Measurements from ENCODE around the gene KCNK4.

DNA sequence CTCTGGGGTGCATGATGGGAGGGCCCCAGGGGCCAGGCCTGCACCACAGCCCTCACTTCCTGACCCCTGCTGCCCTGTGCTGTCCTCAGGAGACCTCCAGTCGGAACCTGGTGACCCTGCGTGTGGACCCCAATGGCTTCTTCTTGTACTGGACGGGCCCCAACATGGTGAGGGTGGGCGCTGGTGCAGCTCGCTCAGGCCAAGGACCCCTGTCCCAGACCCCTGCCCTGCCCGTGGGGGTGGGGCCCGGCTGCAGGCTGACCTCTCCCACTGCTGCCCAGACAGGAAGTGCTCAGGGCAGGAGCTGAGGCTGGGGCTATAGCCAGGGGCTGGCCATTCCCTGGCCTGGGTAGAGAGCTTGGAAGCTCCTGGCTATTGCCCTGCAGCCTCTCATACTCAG, 36.8 kb upstream of the KCNK4 start:
- TF ChIP-seq POLR2AphosphoS5 (IDR thresholded peaks at IDR 0.05; ENCODE audit: low read depth, low read length): no peak
- TF ChIP-seq TAF1 (IDR thresholded peaks at IDR 0.05; ENCODE audit: borderline replicate concordance, insufficient read depth, low read length): no peak
- no peak for TF ChIP-seq SIN3A (IDR thresholded peaks at IDR 0.05; ENCODE audit: borderline replicate concordance, insufficient read depth, low read length)
- TF ChIP-seq, protein P1, sequence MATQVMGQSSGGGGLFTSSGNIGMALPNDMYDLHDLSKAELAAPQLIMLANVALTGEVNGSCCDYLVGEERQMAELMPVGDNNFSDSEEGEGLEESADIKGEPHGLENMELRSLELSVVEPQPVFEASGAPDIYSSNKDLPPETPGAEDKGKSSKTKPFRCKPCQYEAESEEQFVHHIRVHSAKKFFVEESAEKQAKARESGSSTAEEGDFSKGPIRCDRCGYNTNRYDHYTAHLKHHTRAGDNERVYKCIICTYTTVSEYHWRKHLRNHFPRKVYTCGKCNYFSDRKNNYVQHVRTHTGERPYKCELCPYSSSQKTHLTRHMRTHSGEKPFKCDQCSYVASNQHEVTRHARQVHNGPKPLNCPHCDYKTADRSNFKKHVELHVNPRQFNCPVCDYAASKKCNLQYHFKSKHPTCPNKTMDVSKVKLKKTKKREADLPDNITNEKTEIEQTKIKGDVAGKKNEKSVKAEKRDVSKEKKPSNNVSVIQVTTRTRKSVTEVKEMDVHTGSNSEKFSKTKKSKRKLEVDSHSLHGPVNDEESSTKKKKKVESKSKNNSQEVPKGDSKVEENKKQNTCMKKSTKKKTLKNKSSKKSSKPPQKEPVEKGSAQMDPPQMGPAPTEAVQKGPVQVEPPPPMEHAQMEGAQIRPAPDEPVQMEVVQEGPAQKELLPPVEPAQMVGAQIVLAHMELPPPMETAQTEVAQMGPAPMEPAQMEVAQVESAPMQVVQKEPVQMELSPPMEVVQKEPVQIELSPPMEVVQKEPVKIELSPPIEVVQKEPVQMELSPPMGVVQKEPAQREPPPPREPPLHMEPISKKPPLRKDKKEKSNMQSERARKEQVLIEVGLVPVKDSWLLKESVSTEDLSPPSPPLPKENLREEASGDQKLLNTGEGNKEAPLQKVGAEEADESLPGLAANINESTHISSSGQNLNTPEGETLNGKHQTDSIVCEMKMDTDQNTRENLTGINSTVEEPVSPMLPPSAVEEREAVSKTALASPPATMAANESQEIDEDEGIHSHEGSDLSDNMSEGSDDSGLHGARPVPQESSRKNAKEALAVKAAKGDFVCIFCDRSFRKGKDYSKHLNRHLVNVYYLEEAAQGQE (IDR thresholded peaks at IDR 0.05; ENCODE audit: insufficient read depth in 1 of 2, low read depth in 2 of 2, low read length in 2 of 2): no peak

Measured in PFSK-1 (cell line).